NCI-H1694 treated with DMSO at 0.1 percent for 48 hours (cell line): ENCODE results near the gene PLEKHA7.
A peak's percentile ranks its signal among the peaks of the same experiment; 100 is the strongest.

Experiments
- DNase-seq: peaks from one replicate; lab custom pipeline; 2025; lab: John Stamatoyannopoulos, UW

PLEKHA7 gene

GRCh38 chr11:16839821-16840220 is 174.4 kb downstream of the PLEKHA7 start:
- no peak for DNase-seq

- DNase-seq, result no peak
Observed at GRCh38 chr11:16834384-16834783, 179.8 kb downstream of the PLEKHA7 start.

- no peak for DNase-seq
Observed at GRCh38 chr11:16833026-16833425, 181.2 kb downstream of the PLEKHA7 start.

GRCh38 chr11:16832193-16832539 is 182.0 kb downstream of the PLEKHA7 start:
- DNase-seq, result no peak

- DNase-seq, result no peak
Observed at GRCh38 chr11:16831316-16832192, 182.7 kb downstream of the PLEKHA7 start.

GRCh38 chr11:16827139-16827538 is 187.1 kb downstream of the PLEKHA7 start:
- no peak for DNase-seq

- no peak for DNase-seq
Observed at GRCh38 chr11:16825968-16826367, 188.2 kb downstream of the PLEKHA7 start.

GRCh38 chr11:16825101-16825500 is 189.1 kb downstream of the PLEKHA7 start:
- no peak for DNase-seq

- peak; percentile 38 for DNase-seq
Observed at GRCh38 chr11:16820324-16821092, 193.7 kb downstream of the PLEKHA7 start.

GRCh38 chr11:16818284-16818683 is 195.9 kb downstream of the PLEKHA7 start:
- DNase-seq, result no peak

- no peak for DNase-seq
Observed at GRCh38 chr11:16817351-16817750, 196.9 kb downstream of the PLEKHA7 start.

- no peak for DNase-seq
Observed at GRCh38 chr11:16816358-16817270, 197.6 kb downstream of the PLEKHA7 start.

GRCh38 chr11:16815047-16815767 is 199.0 kb downstream of the PLEKHA7 start:
- no peak for DNase-seq

- no peak for DNase-seq
Observed at GRCh38 chr11:16814410-16815046, 199.7 kb downstream of the PLEKHA7 start.

- DNase-seq, result no peak
Observed at GRCh38 chr11:16813126-16813525, 201.1 kb downstream of the PLEKHA7 start.

GRCh38 chr11:16812274-16812673 is 201.9 kb downstream of the PLEKHA7 start:
- DNase-seq, result no peak

- no peak for DNase-seq
Observed at GRCh38 chr11:16811136-16812020, 202.8 kb downstream of the PLEKHA7 start.

GRCh38 chr11:16809886-16810668 is 204.1 kb downstream of the PLEKHA7 start:
- DNase-seq, result peak; percentile 63

GRCh38 chr11:16807306-16807705 is 206.9 kb downstream of the PLEKHA7 start:
- DNase-seq, result no peak
